ENCODE data around the gene ATG4C. TPM values are rescaled to one million over a fixed set of nuclear protein-coding genes. Genes with fewer than 3 reads are reported as not detected.

Gene ATG4C
- total and polyA plus RNA-seq, 2 of the 13 experiments (the other 11 are each of a cell fraction or from before 2014, with no cell fraction given), result 4.0 to 11.2 TPM

DNA sequence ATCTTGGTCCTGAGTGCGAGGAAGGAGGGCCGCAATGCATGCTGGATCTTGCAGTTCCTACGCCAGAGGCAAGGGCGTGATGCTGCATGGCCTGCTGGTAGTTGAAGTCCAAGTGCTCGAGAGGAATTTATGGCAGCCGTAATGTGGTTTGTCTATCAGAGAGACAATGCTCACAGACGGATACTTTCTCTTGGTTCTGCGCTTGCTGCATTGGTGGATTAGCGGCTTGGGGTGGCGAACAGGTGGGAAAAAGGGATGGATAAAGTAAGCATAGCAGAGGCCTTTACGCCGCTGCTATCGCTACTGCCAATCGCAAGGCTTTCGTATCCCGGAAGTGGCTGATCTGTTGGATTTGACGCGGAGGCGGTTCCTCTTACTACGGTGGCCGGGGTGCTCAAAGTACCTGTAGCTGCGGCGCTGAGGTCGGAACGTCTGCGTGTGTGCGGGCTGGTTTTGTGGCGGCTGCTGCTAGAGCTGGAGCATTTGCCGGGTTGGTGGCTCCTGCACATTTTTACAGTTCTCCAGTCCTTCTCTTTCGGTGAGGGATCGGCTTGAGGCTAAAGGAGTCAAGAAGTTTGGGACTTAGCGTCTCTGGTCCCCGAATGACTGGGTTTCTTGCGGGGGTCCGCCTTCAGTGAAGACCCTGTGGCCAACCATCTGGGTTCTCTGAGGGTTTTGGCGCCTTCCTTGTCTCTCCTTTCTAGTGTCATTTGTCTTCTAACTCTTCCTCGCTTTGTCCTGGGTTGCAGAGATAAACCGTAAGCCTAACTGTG, at the start of gene ATG4C (continued):
- TF ChIP-seq, protein P1, sequence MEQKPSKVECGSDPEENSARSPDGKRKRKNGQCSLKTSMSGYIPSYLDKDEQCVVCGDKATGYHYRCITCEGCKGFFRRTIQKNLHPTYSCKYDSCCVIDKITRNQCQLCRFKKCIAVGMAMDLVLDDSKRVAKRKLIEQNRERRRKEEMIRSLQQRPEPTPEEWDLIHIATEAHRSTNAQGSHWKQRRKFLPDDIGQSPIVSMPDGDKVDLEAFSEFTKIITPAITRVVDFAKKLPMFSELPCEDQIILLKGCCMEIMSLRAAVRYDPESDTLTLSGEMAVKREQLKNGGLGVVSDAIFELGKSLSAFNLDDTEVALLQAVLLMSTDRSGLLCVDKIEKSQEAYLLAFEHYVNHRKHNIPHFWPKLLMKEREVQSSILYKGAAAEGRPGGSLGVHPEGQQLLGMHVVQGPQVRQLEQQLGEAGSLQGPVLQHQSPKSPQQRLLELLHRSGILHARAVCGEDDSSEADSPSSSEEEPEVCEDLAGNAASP (CRISPR knock-in tag; IDR thresholded peaks at IDR 0.05; ENCODE audit: borderline replicate concordance), result no peak
- no peak for TF ChIP-seq ZC3H4 (CRISPR knock-in tag; IDR thresholded peaks at IDR 0.05; ENCODE audit: borderline replicate concordance)
- no peak for TF ChIP-seq SETDB1 (CRISPR knock-in tag; IDR thresholded peaks at IDR 0.05; ENCODE audit: borderline replicate concordance)
- 0 out of 2 replicates have a peak, but pooled peaks have one; percentile 34 for TF ChIP-seq REPIN1 (CRISPR knock-in tag; IDR thresholded peaks at IDR 0.05; ENCODE audit: borderline replicate concordance, low read depth)
- TF ChIP-seq, protein P2, sequence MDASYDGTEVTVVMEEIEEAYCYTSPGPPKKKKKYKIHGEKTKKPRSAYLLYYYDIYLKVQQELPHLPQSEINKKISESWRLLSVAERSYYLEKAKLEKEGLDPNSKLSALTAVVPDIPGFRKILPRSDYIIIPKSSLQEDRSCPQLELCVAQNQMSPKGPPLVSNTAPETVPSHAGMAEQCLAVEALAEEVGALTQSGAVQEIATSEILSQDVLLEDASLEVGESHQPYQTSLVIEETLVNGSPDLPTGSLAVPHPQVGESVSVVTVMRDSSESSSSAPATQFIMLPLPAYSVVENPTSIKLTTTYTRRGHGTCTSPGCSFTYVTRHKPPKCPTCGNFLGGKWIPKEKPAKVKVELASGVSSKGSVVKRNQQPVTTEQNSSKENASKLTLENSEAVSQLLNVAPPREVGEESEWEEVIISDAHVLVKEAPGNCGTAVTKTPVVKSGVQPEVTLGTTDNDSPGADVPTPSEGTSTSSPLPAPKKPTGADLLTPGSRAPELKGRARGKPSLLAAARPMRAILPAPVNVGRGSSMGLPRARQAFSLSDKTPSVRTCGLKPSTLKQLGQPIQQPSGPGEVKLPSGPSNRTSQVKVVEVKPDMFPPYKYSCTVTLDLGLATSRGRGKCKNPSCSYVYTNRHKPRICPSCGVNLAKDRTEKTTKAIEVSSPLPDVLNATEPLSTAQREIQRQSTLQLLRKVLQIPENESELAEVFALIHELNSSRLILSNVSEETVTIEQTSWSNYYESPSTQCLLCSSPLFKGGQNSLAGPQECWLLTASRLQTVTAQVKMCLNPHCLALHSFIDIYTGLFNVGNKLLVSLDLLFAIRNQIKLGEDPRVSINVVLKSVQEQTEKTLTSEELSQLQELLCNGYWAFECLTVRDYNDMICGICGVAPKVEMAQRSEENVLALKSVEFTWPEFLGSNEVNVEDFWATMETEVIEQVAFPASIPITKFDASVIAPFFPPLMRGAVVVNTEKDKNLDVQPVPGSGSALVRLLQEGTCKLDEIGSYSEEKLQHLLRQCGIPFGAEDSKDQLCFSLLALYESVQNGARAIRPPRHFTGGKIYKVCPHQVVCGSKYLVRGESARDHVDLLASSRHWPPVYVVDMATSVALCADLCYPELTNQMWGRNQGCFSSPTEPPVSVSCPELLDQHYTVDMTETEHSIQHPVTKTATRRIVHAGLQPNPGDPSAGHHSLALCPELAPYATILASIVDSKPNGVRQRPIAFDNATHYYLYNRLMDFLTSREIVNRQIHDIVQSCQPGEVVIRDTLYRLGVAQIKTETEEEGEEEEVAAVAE (CRISPR knock-in tag; IDR thresholded peaks at IDR 0.05; ENCODE audit: borderline replicate concordance), result peak; percentile 81; the same call in 1 of the 2 replicates
- TF ChIP-seq ZNF331 (CRISPR knock-in tag; IDR thresholded peaks at IDR 0.05), result peak; percentile 53
- no peak for TF ChIP-seq SMAD9 (CRISPR knock-in tag; IDR thresholded peaks at IDR 0.05)
- no peak for TF ChIP-seq HOXA5 (CRISPR knock-in tag; IDR thresholded peaks at IDR 0.05)
- TF ChIP-seq ATF7-NPFF (CRISPR knock-in tag; IDR thresholded peaks at IDR 0.05; ENCODE audit: low read depth), result peak; percentile 48; the same call in 1 of the 2 replicates
- TF ChIP-seq NFYC (CRISPR knock-in tag; IDR thresholded peaks at IDR 0.05), result peak; percentile 69
- peak; percentile 47 for TF ChIP-seq ZSCAN31 (CRISPR knock-in tag; IDR thresholded peaks at IDR 0.05; ENCODE audit: low read depth)
- TF ChIP-seq EZH2 (conservative IDR thresholded peaks at IDR 0.05; ENCODE audit: low read depth, low read length), result no peak
- TF ChIP-seq PPARG (CRISPR knock-in tag; conservative IDR thresholded peaks at IDR 0.05), result no peak
- no peak for TF ChIP-seq ONECUT2 (CRISPR knock-in tag; IDR thresholded peaks at IDR 0.05)
- TF ChIP-seq FOXA1 (IDR thresholded peaks at IDR 0.05), result no peak
- no peak for TF ChIP-seq FOXA1 (CRISPR knock-in tag; IDR thresholded peaks at IDR 0.05)
- TF ChIP-seq, protein P3, sequence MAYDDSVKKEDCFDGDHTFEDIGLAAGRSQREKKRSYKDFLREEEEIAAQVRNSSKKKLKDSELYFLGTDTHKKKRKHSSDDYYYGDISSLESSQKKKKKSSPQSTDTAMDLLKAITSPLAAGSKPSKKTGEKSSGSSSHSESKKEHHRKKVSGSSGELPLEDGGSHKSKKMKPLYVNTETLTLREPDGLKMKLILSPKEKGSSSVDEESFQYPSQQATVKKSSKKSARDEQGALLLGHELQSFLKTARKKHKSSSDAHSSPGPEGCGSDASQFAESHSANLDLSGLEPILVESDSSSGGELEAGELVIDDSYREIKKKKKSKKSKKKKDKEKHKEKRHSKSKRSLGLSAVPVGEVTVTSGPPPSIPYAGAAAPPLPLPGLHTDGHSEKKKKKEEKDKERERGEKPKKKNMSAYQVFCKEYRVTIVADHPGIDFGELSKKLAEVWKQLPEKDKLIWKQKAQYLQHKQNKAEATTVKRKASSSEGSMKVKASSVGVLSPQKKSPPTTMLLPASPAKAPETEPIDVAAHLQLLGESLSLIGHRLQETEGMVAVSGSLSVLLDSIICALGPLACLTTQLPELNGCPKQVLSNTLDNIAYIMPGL (CRISPR knock-in tag; IDR thresholded peaks at IDR 0.05; ENCODE audit: borderline replicate concordance in 1 of 2, low read depth in 1 of 2), result peak; percentile 36 to 54; a peak in 2 of 4 replicates
- TF ChIP-seq ATF7 (IDR thresholded peaks at IDR 0.05), result no peak
- 0 out of 2 replicates have a peak, but pooled peaks have one; percentile 49 for TF ChIP-seq ATF7 (CRISPR knock-in tag; IDR thresholded peaks at IDR 0.05)
- TF ChIP-seq, protein P4, sequence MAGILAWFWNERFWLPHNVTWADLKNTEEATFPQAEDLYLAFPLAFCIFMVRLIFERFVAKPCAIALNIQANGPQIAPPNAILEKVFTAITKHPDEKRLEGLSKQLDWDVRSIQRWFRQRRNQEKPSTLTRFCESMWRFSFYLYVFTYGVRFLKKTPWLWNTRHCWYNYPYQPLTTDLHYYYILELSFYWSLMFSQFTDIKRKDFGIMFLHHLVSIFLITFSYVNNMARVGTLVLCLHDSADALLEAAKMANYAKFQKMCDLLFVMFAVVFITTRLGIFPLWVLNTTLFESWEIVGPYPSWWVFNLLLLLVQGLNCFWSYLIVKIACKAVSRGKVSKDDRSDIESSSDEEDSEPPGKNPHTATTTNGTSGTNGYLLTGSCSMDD (CRISPR knock-in tag; IDR thresholded peaks at IDR 0.05), result no peak
- TF ChIP-seq ZNF747 (CRISPR knock-in tag; IDR thresholded peaks at IDR 0.05; ENCODE audit: borderline replicate concordance), result peak; percentile 65; the same call in 1 of the 2 replicates
- 0 out of 2 replicates have a peak, but pooled peaks have one; percentile 84 for TF ChIP-seq ZNF619 (CRISPR knock-in tag; IDR thresholded peaks at IDR 0.05)
